Uterus (tissue), 2 donors: ENCODE data around the gene KIF5A.

Source experiments
- CTCF ChIP-seq, 4 experiments: fragments of 200-600 bp in 2 of 4; fragments of 450-650 bp in 2 of 4; sonication (generic) in 2 of 4; IDR thresholded peaks; one replicate each; pipeline ENCODE4 v1.5.1; 2016 to 2019; ENCODE audit warnings: antibody characterized with exemption in 4 of 4, mild to moderate bottlenecking in 2 of 4, moderate library complexity in 1 of 4
- POLR2A ChIP-seq, 2 donors: fragments of 450-650 bp; IDR thresholded peaks; one replicate each; pipeline ENCODE4 v1.6.1; 2016; ENCODE audit warnings: antibody characterized with exemption in 2 of 2, mild to moderate bottlenecking in 1 of 2, moderate library complexity in 1 of 2

GRCh38 chr12:57631566-57632072 lies 81.8 kb downstream of the KIF5A start:
- no peak for TF ChIP-seq CTCF (IDR thresholded peaks at IDR 0.05)
- no peak for TF ChIP-seq POLR2A (IDR thresholded peaks at IDR 0.05)
